T-cell (primary cell): Measurements from ENCODE around the gene FAM156A. TPM values are rescaled to one million over a fixed set of nuclear protein-coding genes. Genes with fewer than 3 reads are reported as not detected.

Source experiments
- total RNA-seq, 35 experiments: library from RNA in 6 of 35; stranded (reverse) in 6 of 35; fragments of 120-200 nt in 1 of 35; gene quantifications; one replicate each; pipeline versions ENCODE4 v1.2.1 to v1.2.4 and lab custom pipeline; 2013 to 2026

FAM156A gene
- total RNA-seq, 5 donors from 2014 or later (not counting 1 experiment from before 2014, with no cell fraction given): 16.5 to 23.0 (median 17.8) TPM

Other genes with a start within 250 kb of the FAM156A start
- gene SSX2B, start 207.3 kb downstream of the FAM156A start, total RNA-seq: not detected
- not detected for gene SPANXN5, start 161.1 kb downstream of the FAM156A start, total RNA-seq
- not detected for gene XAGE5, start 147.2 kb downstream of the FAM156A start, total RNA-seq
- gene XAGE3, start 90.4 kb downstream of the FAM156A start, total RNA-seq: not detected
- gene FAM156B, start 61.2 kb downstream of the FAM156A start, total RNA-seq: 10 to 100 TPM in 1 of 5 donors, 1 to 10 TPM in 4; 2.7 to 12.4 (median 7.4) TPM
- under 1 TPM in 4 of 5 donors, not detected in 1; 0.12 to 0.50 (median 0.17) TPM for gene GPR173, start 90.3 kb upstream of the FAM156A start, total RNA-seq
- 100 to 1,000 TPM; 126 to 253 (median 141) TPM for gene TSPYL2, start 123.8 kb upstream of the FAM156A start, total RNA-seq
- gene KANTR, start 135.6 kb upstream of the FAM156A start, total RNA-seq: 10 to 100 TPM; 14.9 to 21.2 (median 17.0) TPM